GM18505 (cell line): Measurements from ENCODE around the gene KNDC1.
"Not testable (repeated sequence)": the region's sequence is repeated elsewhere in the genome, so short reads cannot be mapped to it uniquely, and the experiment has no call there.

Experiments
- ATAC-seq: cut with Tn5 transposase; IDR thresholded peaks from one replicate; pipeline ENCODE4 v1.9.1; 2021; ENCODE audit not compliant: unreplicated experiment
- POLR2A ChIP-seq: IDR thresholded peaks from 4 replicates; pipeline ENCODE4 v1.6.1; 2011; ENCODE audit warnings: borderline replicate concordance; ENCODE audit not compliant: insufficient read depth, insufficient read length; ENCODE audit errors: extremely low read depth

Gene KNDC1

GRCh38 chr10:133226251-133226808 is 66.3 kb downstream of the KNDC1 start:
- ATAC-seq: no peak
- no peak for TF ChIP-seq POLR2A

- TF ChIP-seq POLR2A: no peak
- no peak for ATAC-seq
Measured at GRCh38 chr10:133227256-133227655, 67.2 kb downstream of the KNDC1 start.

- ATAC-seq: no peak
- TF ChIP-seq POLR2A: no peak
Measured at GRCh38 chr10:133229265-133230043, 69.4 kb downstream of the KNDC1 start.

- ATAC-seq: no peak
- no peak for TF ChIP-seq POLR2A
Measured at GRCh38 chr10:133230044-133230361, 70.0 kb downstream of the KNDC1 start, which contains the start of gene UTF1. Gene UTF1 (plus strand): TSS chr10:133230217. CDS start chr10:133230289, 72 bp downstream.

DNA sequence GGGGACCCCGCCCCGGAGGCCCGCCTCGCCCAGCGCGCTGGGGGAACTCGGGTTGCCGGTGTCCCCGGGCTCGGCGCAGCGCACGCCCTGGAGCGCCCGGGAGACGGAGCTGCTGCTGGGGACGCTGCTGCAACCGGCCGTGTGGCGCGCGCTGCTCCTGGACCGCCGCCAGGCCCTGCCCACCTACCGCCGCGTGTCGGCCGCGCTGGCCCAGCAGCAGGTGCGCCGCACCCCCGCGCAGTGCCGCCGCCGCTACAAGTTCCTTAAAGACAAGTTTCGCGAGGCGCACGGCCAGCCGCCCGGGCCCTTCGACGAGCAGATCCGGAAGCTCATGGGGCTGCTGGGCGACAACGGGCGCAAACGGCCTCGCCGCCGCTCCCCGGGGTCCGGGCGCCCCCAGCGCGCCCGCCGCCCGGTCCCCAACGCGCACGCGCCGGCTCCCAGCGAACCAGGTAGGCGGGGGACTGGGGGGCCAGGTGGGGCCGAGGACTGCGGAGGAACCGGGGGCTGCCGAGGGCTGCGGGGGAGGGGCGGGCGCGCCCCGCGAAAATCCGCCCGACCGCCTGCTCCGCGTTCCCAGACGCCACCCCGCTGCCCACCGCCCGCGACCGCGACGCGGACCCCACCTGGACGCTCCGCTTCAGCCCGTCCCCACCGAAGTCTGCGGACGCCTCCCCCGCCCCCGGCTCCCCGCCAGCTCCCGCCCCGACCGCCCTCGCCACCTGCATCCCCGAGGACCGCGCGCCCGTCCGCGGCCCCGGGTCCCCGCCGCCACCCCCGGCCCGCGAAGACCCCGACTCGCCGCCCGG is 70.6 kb downstream of the KNDC1 start:
- no peak for ATAC-seq
- TF ChIP-seq POLR2A: no peak

DNA sequence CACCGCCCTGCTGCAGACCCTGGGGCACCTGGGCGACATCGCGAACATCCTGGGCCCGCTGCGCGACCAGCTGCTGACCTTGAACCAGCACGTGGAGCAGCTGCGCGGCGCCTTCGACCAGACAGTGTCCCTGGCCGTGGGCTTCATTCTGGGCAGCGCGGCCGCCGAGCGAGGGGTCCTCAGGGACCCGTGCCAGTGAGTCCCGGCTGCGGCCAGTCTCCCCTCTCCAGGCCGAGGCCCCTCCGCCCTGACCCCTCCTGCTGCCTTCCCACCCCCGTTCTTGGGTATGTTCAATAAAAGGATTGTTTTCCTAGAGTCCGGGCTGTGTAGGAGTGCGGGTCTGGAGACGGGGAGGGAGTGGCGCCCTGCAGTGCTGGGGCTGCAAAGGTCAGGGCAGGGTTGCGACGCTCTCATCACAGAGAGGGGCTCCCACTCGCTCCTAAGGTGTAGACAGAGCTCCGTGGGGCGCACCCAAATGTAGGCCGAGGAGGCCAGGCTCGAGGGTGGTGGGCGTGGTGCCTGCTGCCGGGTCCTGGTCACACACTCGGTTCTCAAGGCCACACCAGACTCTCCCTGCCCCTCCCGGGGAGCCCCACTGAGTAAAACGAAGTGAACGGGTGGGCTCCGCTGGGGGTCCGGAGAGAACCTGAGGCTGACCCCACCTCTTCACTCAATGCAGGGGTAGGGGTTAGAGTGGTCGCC is 71.4 kb downstream of the KNDC1 start:
- no peak for ATAC-seq
- TF ChIP-seq POLR2A: no peak

- no peak for TF ChIP-seq POLR2A
- ATAC-seq: no peak
Measured at GRCh38 chr10:133231946-133232574, 72.0 kb downstream of the KNDC1 start.

- not testable (repeated sequence) for ATAC-seq
Measured at GRCh38 chr10:133234796-133235195, 74.8 kb downstream of the KNDC1 start.

- ATAC-seq: no peak
- TF ChIP-seq POLR2A: no peak
Measured at GRCh38 chr10:133235265-133235855, 75.3 kb downstream of the KNDC1 start.

- no peak for TF ChIP-seq POLR2A
- ATAC-seq: no peak
Measured at GRCh38 chr10:133235932-133236331, 75.9 kb downstream of the KNDC1 start.

DNA sequence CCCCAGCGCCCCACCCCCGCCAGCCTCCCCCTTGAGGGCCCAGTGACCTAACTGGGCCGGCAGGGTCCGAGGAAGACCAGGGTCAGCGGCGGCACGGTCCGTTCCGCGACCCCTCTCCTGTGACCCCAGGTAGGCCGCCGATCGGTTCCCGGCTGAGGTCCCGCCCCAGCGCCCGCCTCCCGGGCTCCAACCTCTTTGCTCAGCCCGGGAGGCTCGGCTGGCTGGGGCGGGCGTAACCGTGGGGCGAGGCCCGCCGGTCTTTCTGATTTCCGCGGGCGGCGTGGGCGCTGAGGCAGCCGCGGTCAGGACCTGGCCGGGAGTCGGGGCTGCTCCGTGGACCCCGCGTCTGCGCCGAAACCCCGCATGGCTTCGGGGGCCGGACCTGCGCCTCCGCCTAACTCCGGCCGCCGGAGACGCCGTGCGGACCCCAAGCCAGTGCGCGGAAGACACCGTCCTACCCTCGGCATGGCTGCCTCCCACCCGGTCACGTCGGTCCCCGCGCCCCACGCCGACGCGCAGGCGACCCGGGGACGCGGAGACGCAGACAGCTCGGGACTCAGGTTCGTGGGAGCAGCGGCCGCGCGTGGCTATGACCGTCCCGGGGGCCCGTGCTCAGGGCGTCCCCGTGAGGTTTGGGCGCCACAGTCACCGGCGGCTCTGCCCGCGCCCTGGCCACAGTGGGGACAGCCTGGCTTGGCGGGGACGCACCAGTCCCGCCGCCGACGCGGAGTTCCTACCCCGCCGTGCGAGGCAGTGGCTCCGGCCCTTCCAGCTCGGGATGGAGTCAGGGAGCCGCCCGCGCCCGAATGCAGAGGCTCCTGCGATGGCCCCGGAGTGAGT is 76.6 kb downstream of the KNDC1 start:
- no peak for ATAC-seq
- no peak for TF ChIP-seq POLR2A

DNA sequence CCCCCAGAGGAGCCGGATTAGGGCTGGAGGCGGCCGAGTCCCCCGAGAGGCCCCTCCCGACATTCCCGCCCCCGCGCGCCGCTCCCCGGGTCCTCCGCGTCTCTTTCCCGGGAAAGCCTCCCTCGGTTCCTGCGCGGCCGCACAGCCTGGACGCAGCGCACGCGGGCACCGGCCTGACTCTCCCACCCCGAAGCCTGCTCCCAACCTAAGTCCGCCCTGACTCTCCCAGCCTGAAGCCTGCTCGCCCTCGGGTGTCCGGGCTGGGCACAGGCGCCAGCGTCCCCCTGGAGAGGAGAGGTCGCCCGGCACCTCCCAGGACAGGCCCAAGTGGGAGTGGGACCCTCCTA is 77.2 kb downstream of the KNDC1 start:
- no peak for TF ChIP-seq POLR2A
- ATAC-seq: no peak

DNA sequence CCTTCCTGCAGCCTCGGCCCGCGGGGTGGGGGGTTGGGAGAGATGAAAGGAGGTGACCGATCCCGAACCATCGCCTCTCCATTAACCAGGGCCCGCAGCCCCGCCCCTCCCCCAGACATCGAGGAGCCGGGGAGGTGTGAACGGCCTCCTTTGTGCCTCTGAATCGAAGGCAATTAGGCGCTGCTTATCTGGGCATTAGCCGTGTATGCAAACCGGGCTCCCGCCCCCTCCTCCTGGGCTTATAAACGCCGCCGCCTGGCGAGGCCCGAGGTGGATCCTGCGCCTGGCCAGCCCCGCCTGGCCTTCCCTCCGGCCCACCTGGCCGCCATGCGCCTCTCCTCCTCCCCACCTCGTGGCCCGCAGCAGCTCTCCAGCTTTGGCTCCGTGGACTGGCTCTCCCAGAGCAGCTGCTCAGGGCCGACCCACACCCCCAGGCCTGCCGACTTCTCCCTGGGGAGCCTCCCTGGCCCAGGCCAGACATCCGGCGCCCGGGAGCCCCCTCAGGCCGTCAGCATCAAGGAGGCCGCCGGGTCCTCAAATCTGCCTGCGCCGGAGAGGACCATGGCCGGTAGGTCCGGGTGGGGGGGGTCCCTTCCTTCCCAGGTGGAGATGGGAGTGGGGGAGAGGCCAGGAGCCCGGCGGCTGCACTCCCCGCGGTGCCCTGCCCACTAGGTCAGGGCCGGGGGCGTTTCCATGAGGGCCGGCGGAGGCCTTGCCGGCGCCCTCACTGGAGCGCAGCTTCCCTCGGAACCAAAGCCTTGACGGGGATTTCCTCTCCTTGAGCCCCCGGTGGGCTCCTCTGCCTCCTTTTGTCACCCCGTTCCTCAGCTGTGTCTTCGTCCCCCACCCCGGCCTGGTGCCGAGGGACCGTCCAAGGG is 77.8 kb downstream of the KNDC1 start, which contains the start of gene VENTX:
VENTX (plus strand) TSS at position 268 of the 878 bp plus-strand sequence; CDS start at position 328, 60 bp downstream.
- TF ChIP-seq POLR2A: no peak
- no peak for ATAC-seq
